Osteoblast (primary cell): ENCODE data around the gene EBLN1. TPM values are rescaled to one million over a fixed set of nuclear protein-coding genes. Genes with fewer than 3 reads are reported as not detected.
A peak's percentile ranks its signal among the peaks of the same experiment; 100 is the strongest.

ENCODE experiments used
- DNase-seq: peaks from one replicate; pipeline ENCODE4 v3.0.0; 2011; ENCODE audit warnings: low spot score, mixed read lengths; ENCODE audit not compliant: insufficient read length; ENCODE audit errors: missing footprints
- H2AFZ ChIP-seq: 2 replicates; pipeline ENCODE4 v1.6.0; 2011; ENCODE audit warnings: mild to moderate bottlenecking, low read length
- H3K27ac ChIP-seq: 2 replicates; pipeline ENCODE4 v1.5.1; 2011; ENCODE audit warnings: mild to moderate bottlenecking, low read depth, low read length, moderate library complexity
- H3K27me3 ChIP-seq: 2 replicates; pipeline ENCODE4 v1.6.0; 2012; ENCODE audit warnings: mild to moderate bottlenecking, control low read depth, inconsistent platforms, low read length, moderate library complexity; ENCODE audit not compliant: insufficient read depth
- H3K36me3 ChIP-seq: 2 replicates; pipeline ENCODE4 v1.5.1; 2011; ENCODE audit warnings: mild to moderate bottlenecking, low read length, control low read depth, moderate library complexity; ENCODE audit not compliant: insufficient read depth
- H3K4me1 ChIP-seq: 2 replicates; pipeline ENCODE4 v1.5.1; 2011; ENCODE audit warnings: mild to moderate bottlenecking, low read length, control low read depth, moderate library complexity; ENCODE audit not compliant: insufficient read depth
- H3K4me2 ChIP-seq: 2 replicates; pipeline ENCODE4 v1.6.0; 2011; ENCODE audit warnings: mild to moderate bottlenecking, low read length; ENCODE audit not compliant: insufficient read depth
- H3K4me3 ChIP-seq: fragments of 200-600 bp; sonication (generic); 3 replicates; pipeline ENCODE4 v1.5.1; 2012; ENCODE audit warnings: mild to moderate bottlenecking, low read length, inconsistent platforms; ENCODE audit not compliant: insufficient read depth
- H3K79me2 ChIP-seq: 2 replicates; pipeline ENCODE4 v1.6.0; 2012; ENCODE audit warnings: mild to moderate bottlenecking, low read length, control low read depth, inconsistent platforms; ENCODE audit not compliant: insufficient read depth
- H3K9me3 ChIP-seq: 2 replicates; pipeline ENCODE4 v1.5.1; 2011; ENCODE audit warnings: low read depth, low read length, control low read depth
- H4K20me1 ChIP-seq: 2 replicates; pipeline ENCODE4 v1.6.0; 2012; ENCODE audit warnings: mild to moderate bottlenecking, low read length, control low read depth; ENCODE audit not compliant: insufficient read depth
- CTCF ChIP-seq: IDR thresholded peaks from 2 replicates; pipeline ENCODE4 v1.5.1; 2011; ENCODE audit warnings: mild to moderate bottlenecking, low read depth, low read length, moderate library complexity; ENCODE audit errors: extremely low read depth
- total RNA-seq: library from RNA; depleted of rRNA; stranded (reverse); fragments of >200 nt; gene quantifications from 2 replicates; pipeline ENCODE4 v1.2.3, GENCODE V29; 2012

Gene EBLN1
- total RNA-seq, 1 donor = not detected

- Histone ChIP-seq H2AFZ (no peak overlapping the region), H3K36me3 (no peaks in the 10 kb centered on the region)
Measured at GRCh38 chr10:22258471-22258870, 40.7 kb upstream of the EBLN1 start.

GRCh38 chr10:22253580-22253882 is 35.7 kb upstream of the EBLN1 start:
- no peaks in the 10 kb centered on the region for H3K4me1 ChIP-seq
- peaks cover 5% of the 10 kb centered on the region for H3K27me3 ChIP-seq
- H3K4me2 ChIP-seq = peak overlapping the region; percentile 97
- no peaks in the 10 kb centered on the region for H3K36me3 ChIP-seq
- no peaks in the 10 kb centered on the region for H4K20me1 ChIP-seq
- H2AFZ ChIP-seq = no peak overlapping the region
- H3K9me3 ChIP-seq = no peaks in the 10 kb centered on the region
- H3K4me3 ChIP-seq = peak overlapping the region; percentile 83
- TF ChIP-seq CTCF = no peak
- H3K79me2 ChIP-seq = peaks cover 5% of the 10 kb centered on the region
- no peak for DNase-seq
- no peak overlapping the region for H3K27ac ChIP-seq

More at GRCh38 chr10:22258471-22258870, 40.7 kb upstream of the EBLN1 start:
- DNase-seq = no peak
- Histone ChIP-seq H3K9me3 (no peaks in the 10 kb centered on the region), H3K79me2 (no peaks in the 10 kb centered on the region), H3K4me3 (no peak overlapping the region), H3K4me1 (no peaks in the 10 kb centered on the region), H3K27me3 (peaks cover 5% of the 10 kb centered on the region), H4K20me1 (no peaks in the 10 kb centered on the region), H3K27ac (no peak overlapping the region), H3K4me2 (no peak overlapping the region)
- no peak for TF ChIP-seq CTCF

- Histone ChIP-seq H3K27ac (peak overlapping the region; percentile 92), H3K27me3 (peaks cover 5% of the 10 kb centered on the region), H3K36me3 (no peaks in the 10 kb centered on the region), H3K4me3 (peak overlapping the region; percentile 83), H2AFZ (peak overlapping the region; percentile 93), H3K9me3 (no peaks in the 10 kb centered on the region), H3K79me2 (peaks cover 5% of the 10 kb centered on the region), H3K4me1 (peaks cover 1% of the 10 kb centered on the region), H4K20me1 (no peaks in the 10 kb centered on the region), H3K4me2 (peak overlapping the region; percentile 97)
- TF ChIP-seq CTCF = no peak
- peak; percentile 73 for DNase-seq
Measured at GRCh38 chr10:22252801-22253579, 35.2 kb upstream of the EBLN1 start.

GRCh38 chr10:22252224-22252800 is 34.5 kb upstream of the EBLN1 start:
- no peak for TF ChIP-seq CTCF
- H3K4me1 ChIP-seq = peaks cover 8% of the 10 kb centered on the region
- H3K79me2 ChIP-seq = peaks cover 5% of the 10 kb centered on the region
- peak overlapping the region; percentile 93 for H2AFZ ChIP-seq
- peak overlapping the region; percentile 97 for H3K4me2 ChIP-seq
- H3K9me3 ChIP-seq = no peaks in the 10 kb centered on the region
- H3K27ac ChIP-seq = peak overlapping the region; percentile 92
- peak; percentile 83 for DNase-seq
- H3K27me3 ChIP-seq = no peaks in the 10 kb centered on the region
- H3K4me3 ChIP-seq = peak overlapping the region; percentile 83
- H3K36me3 ChIP-seq = no peaks in the 10 kb centered on the region
- no peaks in the 10 kb centered on the region for H4K20me1 ChIP-seq
